PC-9 (cell line): ENCODE measurements around the gene DST. TPM values are rescaled to one million over a fixed set of nuclear protein-coding genes. Genes with fewer than 3 reads are reported as not detected.

Experiments used
- BruUV-seq: library from RNA; stranded (reverse); fragments of 400-500 nt; replicated peaks from 2 replicates; lab custom pipeline; 2021; lab: Mats Ljungman, UMichigan
- CTCF ChIA-PET: fragments of 300-600 bp; sonication (Branson Sonifier 250); formaldehyde crosslinking; loops from one replicate; lab custom pipeline; 2022; ENCODE audit warnings: antibody characterized with exemption; lab: Charles Lee
- POLR2A ChIA-PET: fragments of 300-600 bp; sonication (Branson Sonifier 250); formaldehyde crosslinking; loops from one replicate; lab custom pipeline; 2022; ENCODE audit warnings: antibody characterized with exemption; ENCODE audit not compliant: unreplicated experiment; lab: Charles Lee
- DNase-seq, 2 experiments: peaks; one replicate each; pipeline versions ENCODE4 v3.0.0 to v3.0.0-alpha.2; 2015 to 2022; ENCODE audit warnings: mixed read lengths in 1 of 2
- H2AFZ ChIP-seq: fragments of 200-600 bp; sonication (generic); 2 replicates; pipeline ENCODE4 v1.8.1; 2017; ENCODE audit warnings: antibody characterized with exemption
- H3F3A ChIP-seq: fragments of 200-600 bp; sonication (generic); 2 replicates; pipeline ENCODE4 v1.8.1; 2017; ENCODE audit warnings: antibody characterized with exemption, mild to moderate bottlenecking, low read depth; ENCODE audit not compliant: insufficient read depth
- H3K27ac ChIP-seq: fragments of 200-600 bp; sonication (generic); 2 replicates; pipeline ENCODE4 v1.6.1; 2016; ENCODE audit warnings: mixed run types
- H3K27me3 ChIP-seq: fragments of 200-600 bp; sonication (generic); 2 replicates; pipeline ENCODE4 v1.6.1; 2016; ENCODE audit warnings: low read depth, mixed run types; ENCODE audit not compliant: insufficient read depth
- H3K36me3 ChIP-seq: fragments of 200-600 bp; sonication (generic); 2 replicates; pipeline ENCODE4 v1.6.1; 2016; ENCODE audit warnings: low read depth, mixed run types
- H3K4me1 ChIP-seq: fragments of 200-600 bp; sonication (generic); replicated peaks from 2 replicates; pipeline ENCODE4 v1.6.1; 2016; ENCODE audit warnings: mixed run types; ENCODE audit not compliant: insufficient read depth
- H3K4me2 ChIP-seq: fragments of 200-600 bp; sonication (generic); 2 replicates; pipeline ENCODE4 v1.6.1; 2017; ENCODE audit warnings: mixed run types
- H3K4me3 ChIP-seq: fragments of 200-600 bp; sonication (generic); 2 replicates; pipeline ENCODE4 v1.6.1; 2016; ENCODE audit warnings: mixed run types
- H3K79me2 ChIP-seq: fragments of 200-600 bp; sonication (generic); 2 replicates; pipeline ENCODE4 v1.6.1; 2017; ENCODE audit warnings: low read depth, mixed run types
- H3K9me2 ChIP-seq: fragments of 200-600 bp; sonication (generic); 2 replicates; pipeline ENCODE4 v1.8.1; 2017; ENCODE audit warnings: mild to moderate bottlenecking; ENCODE audit not compliant: insufficient read depth
- H3K9me3 ChIP-seq: fragments of 200-600 bp; sonication (generic); 2 replicates; pipeline ENCODE4 v1.8.1; 2016; ENCODE audit warnings: low read depth; ENCODE audit not compliant: insufficient read depth
- H4K20me1 ChIP-seq: fragments of 200-600 bp; sonication (generic); 2 replicates; pipeline ENCODE4 v1.8.1; 2017; ENCODE audit not compliant: insufficient read depth
- EZH2 ChIP-seq: fragments of 200-600 bp; sonication (generic); IDR thresholded peaks from 2 replicates; pipeline ENCODE4 v1.8.0; 2017; ENCODE audit warnings: antibody characterized with exemption, low read depth
- intact Hi-C: fragments of 100-400 bp; cut with micrococcal nuclease; formaldehyde crosslinking; loops from one replicate; pipeline ENCODE4 v1.10.0; 2022; ENCODE audit not compliant: unreplicated experiment
- total RNA-seq: library from RNA; stranded (reverse); gene quantifications from 2 replicates; pipeline ENCODE4 v1.2.3, GENCODE V29; 2021
- TF ChIP-seq, protein P1 (sequence below): fragments of 200-600 bp; sonication (generic); conservative IDR thresholded peaks from 2 replicates; pipeline ENCODE4 v1.6.1; 2017; ENCODE audit warnings: mixed run types, antibody characterized with exemption, mild to moderate bottlenecking, moderate library complexity

Gene DST
- total RNA-seq, 1 experiment from 2014 or later: 217 TPM

DNA sequence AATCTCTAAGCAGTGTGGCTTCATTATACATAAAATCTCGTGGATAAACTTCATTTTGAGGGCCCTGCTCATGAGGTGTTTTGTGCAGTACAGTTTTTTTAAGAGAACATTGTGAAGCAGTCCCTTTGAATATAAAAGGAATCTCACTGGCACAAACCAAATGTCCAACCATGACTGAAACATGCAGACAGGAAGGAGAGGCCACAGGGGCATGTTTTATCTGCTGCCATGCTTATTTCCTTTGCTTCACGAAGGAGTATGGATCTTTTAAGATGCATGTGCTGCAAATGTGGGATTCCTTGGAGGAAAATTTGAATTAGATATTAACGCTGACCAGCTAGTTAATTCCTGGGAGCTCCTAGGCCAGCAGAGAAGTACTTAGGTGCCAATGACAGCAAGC, 192.3 kb downstream of the DST start:
- Histone ChIP-seq H3K36me3 (no peaks in the 10 kb centered on the region), H3K9me2 (0 out of 2 replicates have a peak, but pooled peaks cover 5% of the 10 kb centered on the region), H3F3A (no peaks in the 10 kb centered on the region; the same call in 1 of the 2 replicates), H3K4me1 (no peaks in the 10 kb centered on the region), H3K4me3 (no peak overlapping the region), H3K79me2 (no peaks in the 10 kb centered on the region), H2AFZ (no peak overlapping the region), H3K27ac (no peak overlapping the region), H3K4me2 (no peak overlapping the region), H3K9me3 (0 out of 2 replicates have a peak, but pooled peaks cover 2% of the 10 kb centered on the region), H3K27me3 (no peaks in the 10 kb centered on the region), H4K20me1 (no peaks in the 10 kb centered on the region)
- no TSS peak for BruUV-seq
- intact Hi-C loops: loop anchor here (10.0 kb wide), 1 partner anchor 76 kb away; no protein-coding TSS in a partner anchor
- TF ChIP-seq EZH2: no peak
- TF ChIP-seq, protein P1, sequence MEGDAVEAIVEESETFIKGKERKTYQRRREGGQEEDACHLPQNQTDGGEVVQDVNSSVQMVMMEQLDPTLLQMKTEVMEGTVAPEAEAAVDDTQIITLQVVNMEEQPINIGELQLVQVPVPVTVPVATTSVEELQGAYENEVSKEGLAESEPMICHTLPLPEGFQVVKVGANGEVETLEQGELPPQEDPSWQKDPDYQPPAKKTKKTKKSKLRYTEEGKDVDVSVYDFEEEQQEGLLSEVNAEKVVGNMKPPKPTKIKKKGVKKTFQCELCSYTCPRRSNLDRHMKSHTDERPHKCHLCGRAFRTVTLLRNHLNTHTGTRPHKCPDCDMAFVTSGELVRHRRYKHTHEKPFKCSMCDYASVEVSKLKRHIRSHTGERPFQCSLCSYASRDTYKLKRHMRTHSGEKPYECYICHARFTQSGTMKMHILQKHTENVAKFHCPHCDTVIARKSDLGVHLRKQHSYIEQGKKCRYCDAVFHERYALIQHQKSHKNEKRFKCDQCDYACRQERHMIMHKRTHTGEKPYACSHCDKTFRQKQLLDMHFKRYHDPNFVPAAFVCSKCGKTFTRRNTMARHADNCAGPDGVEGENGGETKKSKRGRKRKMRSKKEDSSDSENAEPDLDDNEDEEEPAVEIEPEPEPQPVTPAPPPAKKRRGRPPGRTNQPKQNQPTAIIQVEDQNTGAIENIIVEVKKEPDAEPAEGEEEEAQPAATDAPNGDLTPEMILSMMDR: no peak
- DNase-seq: no peak
- ChIA-PET CTCF (no interaction called here), POLR2A (no interaction called here)

DNA sequence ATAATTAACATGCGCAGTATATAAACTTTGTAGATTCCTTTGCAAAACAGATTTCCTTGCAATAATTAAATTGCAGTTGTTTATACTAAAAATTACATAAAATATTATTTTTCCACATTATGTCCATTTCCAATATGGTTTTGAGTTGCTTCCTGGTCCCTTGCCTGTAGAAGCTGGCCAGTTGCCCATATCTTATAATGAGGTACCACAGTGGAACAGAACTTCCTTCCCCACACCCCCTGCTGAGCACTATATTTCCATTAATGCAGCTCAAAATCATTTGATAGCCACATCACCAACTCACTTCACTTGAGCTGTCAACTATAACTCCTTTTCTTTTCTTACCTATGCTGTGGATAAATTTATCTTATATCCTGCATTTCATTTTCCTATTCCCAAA, 194.6 kb downstream of the DST start:
- CTCF ChIA-PET: no interaction called here
- H3K4me2 ChIP-seq: no peak overlapping the region
- H4K20me1 ChIP-seq: no peaks in the 10 kb centered on the region
- no peaks in the 10 kb centered on the region for H3K4me1 ChIP-seq
- intact Hi-C loops: no loop called here
- H3K79me2 ChIP-seq: no peaks in the 10 kb centered on the region
- no peak overlapping the region for H2AFZ ChIP-seq
- BruUV-seq: no TSS peak
- H3K9me3 ChIP-seq: 0 out of 2 replicates have a peak, but pooled peaks cover 2% of the 10 kb centered on the region
- H3K27me3 ChIP-seq: no peaks in the 10 kb centered on the region
- no peaks in the 10 kb centered on the region; the same call in 1 of the 2 replicates for H3F3A ChIP-seq
- 0 out of 2 replicates have a peak, but pooled peaks cover 5% of the 10 kb centered on the region for H3K9me2 ChIP-seq
- no peak overlapping the region for H3K27ac ChIP-seq
- H3K36me3 ChIP-seq: no peaks in the 10 kb centered on the region
- POLR2A ChIA-PET: no interaction called here
- no peak for TF ChIP-seq EZH2
- TF ChIP-seq, protein P1: no peak
- H3K4me3 ChIP-seq: no peak overlapping the region
- DNase-seq: no peak

DNA sequence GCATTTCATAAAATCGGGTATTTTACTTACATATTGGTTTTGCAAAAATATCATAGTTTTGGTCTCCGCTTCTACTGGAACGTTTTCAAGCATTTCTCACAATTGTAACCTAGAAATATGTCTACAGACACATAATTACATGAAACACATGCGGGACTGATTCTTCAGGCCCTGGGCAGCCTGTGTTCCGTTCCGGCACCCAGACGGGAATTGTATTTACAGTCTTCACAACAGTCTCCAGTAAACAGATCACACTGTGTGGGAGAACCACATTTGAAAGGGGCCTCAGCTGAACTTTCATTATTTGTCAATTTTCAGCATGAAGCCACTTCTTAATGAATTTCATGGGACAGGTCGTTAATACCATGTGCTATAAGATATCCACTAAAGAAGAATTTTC, 196.9 kb downstream of the DST start:
- Histone ChIP-seq H3K79me2 (no peaks in the 10 kb centered on the region), H2AFZ (no peak overlapping the region), H3K36me3 (no peaks in the 10 kb centered on the region), H3K4me1 (no peaks in the 10 kb centered on the region), H3K27me3 (no peaks in the 10 kb centered on the region), H3K4me2 (no peak overlapping the region), H3K9me2 (no peaks in the 10 kb centered on the region), H3K9me3 (0 out of 2 replicates have a peak, but pooled peaks cover 2% of the 10 kb centered on the region), H3F3A (no peaks in the 10 kb centered on the region; the same call in 1 of the 2 replicates), H3K27ac (no peak overlapping the region), H4K20me1 (no peaks in the 10 kb centered on the region), H3K4me3 (no peak overlapping the region)
- ChIA-PET CTCF (no interaction called here), POLR2A (interaction anchor here (0.6 kb wide), 1 partner anchor 690 kb away, joined by 3 read pairs; no protein-coding TSS in a partner anchor)
- intact Hi-C loops: no loop called here
- TF ChIP-seq, protein P1: no peak
- no peak for TF ChIP-seq EZH2
- BruUV-seq: no TSS peak
- DNase-seq: no peak
